Smooth muscle cell of the brain vasculature (primary cell): ENCODE measurements around the gene SCFD2.
"Not testable (repeated sequence)": the region's sequence is repeated elsewhere in the genome, so short reads cannot be mapped to it uniquely, and the experiment has no call there.

Source experiments
- DNase-seq: peaks from one replicate; pipeline ENCODE4 v3.0.0-alpha.2; 2012; ENCODE audit warnings: low read depth, low spot score

Gene SCFD2

GRCh38 chr4:53103481-53103880, 262.4 kb downstream of the SCFD2 start:
- DNase-seq, result no peak

GRCh38 chr4:53101191-53101581, 264.7 kb downstream of the SCFD2 start:
- DNase-seq, result no peak

GRCh38 chr4:53100501-53101190, 265.2 kb downstream of the SCFD2 start:
- DNase-seq, result no peak

- no peak for DNase-seq
These were observed 267.2 kb downstream of the SCFD2 start for GRCh38 chr4:53098681-53099121.

GRCh38 chr4:53094040-53094439, 271.8 kb downstream of the SCFD2 start:
- no peak for DNase-seq

GRCh38 chr4:53089936-53090729, 275.7 kb downstream of the SCFD2 start:
- DNase-seq, result no peak

GRCh38 chr4:53088152-53088551, 277.7 kb downstream of the SCFD2 start:
- DNase-seq, result no peak

- no peak for DNase-seq
These were observed 289.4 kb downstream of the SCFD2 start for GRCh38 chr4:53076374-53076958.

- DNase-seq, result no peak
These were observed 290.6 kb downstream of the SCFD2 start for GRCh38 chr4:53075162-53075785.

- DNase-seq, result no peak
These were observed 297.0 kb downstream of the SCFD2 start for GRCh38 chr4:53068755-53069330.

- DNase-seq, result no peak
These were observed 298.6 kb downstream of the SCFD2 start for GRCh38 chr4:53067125-53067802.

- no peak for DNase-seq
These were observed 299.7 kb downstream of the SCFD2 start for GRCh38 chr4:53066155-53066554.

GRCh38 chr4:53064609-53065008, 301.3 kb downstream of the SCFD2 start:
- no peak for DNase-seq

GRCh38 chr4:53061091-53061850, 304.6 kb downstream of the SCFD2 start:
- no peak for DNase-seq

- DNase-seq, result no peak
These were observed 305.6 kb downstream of the SCFD2 start for GRCh38 chr4:53060278-53060677.

- DNase-seq, result no peak
These were observed 306.0 kb downstream of the SCFD2 start for GRCh38 chr4:53059871-53060270.

GRCh38 chr4:53059256-53059655, 306.6 kb downstream of the SCFD2 start:
- no peak for DNase-seq

- DNase-seq, result no peak
These were observed 308.2 kb downstream of the SCFD2 start for GRCh38 chr4:53057679-53058078.

GRCh38 chr4:53057108-53057507, 308.8 kb downstream of the SCFD2 start:
- not testable (repeated sequence) for DNase-seq

GRCh38 chr4:53055716-53056403, 310.0 kb downstream of the SCFD2 start:
- DNase-seq, result no peak
